ENCODE measurements around the gene ZNF317.

ZNF317 gene

DNA sequence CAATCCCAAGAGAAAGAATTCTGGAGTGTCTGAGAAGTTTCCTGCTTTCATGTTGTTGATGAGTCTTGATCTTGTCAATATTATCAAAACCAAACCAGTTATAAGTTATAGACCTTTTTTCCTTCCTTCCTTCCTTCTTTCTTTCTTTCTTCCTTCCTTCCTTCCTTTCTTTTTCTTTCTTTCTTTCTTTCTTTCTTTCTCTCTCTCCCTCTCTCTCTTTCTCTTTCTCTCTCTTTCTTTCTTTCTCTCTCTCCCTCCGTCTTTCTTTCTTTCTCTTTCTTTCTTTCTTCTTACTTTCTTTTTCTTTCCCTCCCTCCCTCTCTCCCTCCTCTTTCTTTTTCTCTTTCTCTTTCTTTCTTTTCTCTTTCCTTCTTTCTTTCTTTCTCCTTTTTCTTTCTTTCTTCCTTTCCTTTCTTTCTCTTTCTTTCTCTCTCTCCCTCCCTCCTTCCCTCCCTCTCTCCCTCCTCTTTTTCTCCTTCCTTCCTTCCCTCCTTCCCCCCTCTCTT, 13.2 kb upstream of the ZNF317 start, which contains the start of gene OR7G3:
TSS of gene OR7G3 (minus strand) at position 51 of the 506 bp plus-strand sequence. CDS start at position 51, 0 bp downstream.
- in situ Hi-C loops (cut with HindIII; ENCODE audit: low pct_ligation_motif_present, low sequenced_read_pairs) = no loop called here

DNA sequence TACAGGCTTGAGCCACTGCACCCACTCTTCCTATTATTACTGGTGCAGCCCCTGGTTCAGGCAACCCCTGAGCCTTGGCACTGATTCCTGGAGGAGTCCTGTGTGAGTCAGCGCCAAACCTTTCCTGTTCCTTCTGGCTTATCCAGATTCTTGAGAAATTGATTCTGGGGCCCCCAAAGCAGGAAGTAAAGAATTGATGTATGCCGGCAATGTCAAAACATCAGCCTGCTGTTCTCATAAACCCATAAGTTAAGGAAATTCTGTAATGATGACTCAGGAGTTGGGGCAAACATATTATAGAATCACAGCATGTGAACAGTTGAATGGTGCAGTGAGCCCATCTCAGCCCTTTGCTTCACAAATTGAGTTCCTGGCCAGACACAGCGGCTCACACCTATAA, 12.0 kb upstream of the ZNF317 start:
- Histone ChIP-seq H3K4me3 (ENCODE audit: low read depth, low read length) (no peak overlapping the region), H3K27ac (no peak overlapping the region), H3K27me3 (replicated peaks) (no peaks in the 10 kb centered on the region), H3K36me3 (replicated peaks) (no peaks in the 10 kb centered on the region)
- in situ Hi-C loops (cut with HindIII; ENCODE audit: low pct_ligation_motif_present, low sequenced_read_pairs) = no loop called here
- TF ChIP-seq CTCF (IDR thresholded peaks at IDR 0.05; ENCODE audit: low read depth, low read length, missing control alignments) = no peak
- DNase-seq = peak; percentile 48

More for the DNA sequence above, 13.2 kb upstream of the ZNF317 start, which contains the start of gene OR7G3:
- Histone ChIP-seq H3K27me3 (replicated peaks) (no peaks in the 10 kb centered on the region), H3K4me3 (ENCODE audit: low read depth, low read length) (no peak within 1 kb of the TSS), H3K27ac (no peak within 1 kb of the TSS), H3K36me3 (replicated peaks) (no peaks in the 10 kb centered on the region)
- DNase-seq = no peak
- TF ChIP-seq CTCF (IDR thresholded peaks at IDR 0.05; ENCODE audit: low read depth, low read length, missing control alignments) = no peak

- Histone ChIP-seq H3K27me3 (replicated peaks) (no peaks in the 10 kb centered on the region), H3K27ac (no peak overlapping the region), H3K36me3 (replicated peaks) (no peaks in the 10 kb centered on the region), H3K4me3 (ENCODE audit: low read depth, low read length) (no peak overlapping the region)
- no peak for TF ChIP-seq CTCF (IDR thresholded peaks at IDR 0.05; ENCODE audit: low read depth, low read length, missing control alignments)
- in situ Hi-C loops (cut with HindIII; ENCODE audit: low pct_ligation_motif_present, low sequenced_read_pairs) = no loop called here
- no peak for DNase-seq
Observed at GRCh38 chr19:9130965-9131364, 9.2 kb upstream of the ZNF317 start.

DNA sequence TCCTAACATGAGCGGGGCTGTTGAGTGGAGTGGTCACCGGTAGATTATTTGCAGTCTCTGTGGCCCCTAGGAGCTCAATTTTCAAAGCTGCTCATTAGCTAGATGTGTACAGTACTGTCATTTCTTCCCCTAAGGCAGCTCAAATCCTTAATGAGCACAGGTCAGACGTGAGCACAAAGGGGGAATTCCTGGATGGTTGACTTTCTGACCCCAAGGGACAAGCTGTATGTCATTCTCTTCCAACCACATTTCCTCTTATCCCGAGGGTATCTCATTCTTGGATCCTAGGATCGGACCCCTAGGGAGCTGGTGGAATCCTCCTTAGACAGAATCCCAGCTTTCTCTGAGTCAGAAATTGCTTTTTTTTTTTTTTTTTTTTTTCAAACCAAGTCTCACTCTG, 7.8 kb upstream of the ZNF317 start:
- TF ChIP-seq CTCF (IDR thresholded peaks at IDR 0.05; ENCODE audit: low read depth, low read length, missing control alignments) = no peak
- Histone ChIP-seq H3K4me3 (ENCODE audit: low read depth, low read length) (no peak overlapping the region), H3K36me3 (replicated peaks) (no peaks in the 10 kb centered on the region), H3K27ac (no peak overlapping the region), H3K27me3 (replicated peaks) (no peaks in the 10 kb centered on the region)
- DNase-seq = no peak
- in situ Hi-C loops (cut with HindIII; ENCODE audit: low pct_ligation_motif_present, low sequenced_read_pairs) = no loop called here

DNA sequence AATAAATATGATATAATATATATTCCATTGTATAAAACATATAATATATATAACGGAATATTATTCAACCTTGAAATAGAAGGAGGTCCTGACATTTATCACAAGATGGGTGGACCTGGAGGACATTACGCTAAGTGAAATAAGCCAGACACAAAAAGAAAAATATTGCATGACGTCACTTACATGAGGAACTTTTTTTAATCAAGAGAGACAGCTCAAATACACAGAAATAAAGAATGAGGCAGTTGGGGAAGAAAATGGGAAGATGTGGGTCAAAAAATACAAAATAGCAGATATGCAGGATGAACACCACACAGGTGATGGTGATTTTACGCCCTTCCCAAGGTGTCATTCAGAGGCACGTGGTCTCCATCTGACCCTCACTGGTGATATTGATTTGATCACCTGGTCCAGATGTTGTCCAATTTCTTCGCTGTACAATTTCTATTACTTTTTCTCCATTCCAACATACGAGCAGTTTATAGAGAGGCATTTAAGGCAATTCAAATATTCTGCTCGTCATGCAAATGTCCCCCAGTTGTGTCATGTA, 513 bp upstream of the ZNF317 start:
- in situ Hi-C loops (cut with HindIII; ENCODE audit: low pct_ligation_motif_present, low sequenced_read_pairs) = no loop called here
- H3K27ac ChIP-seq = peak overlapping the region; percentile 95
- TF ChIP-seq CTCF (IDR thresholded peaks at IDR 0.05; ENCODE audit: low read depth, low read length, missing control alignments) = no peak
- no peak for DNase-seq
- H3K4me3 ChIP-seq (ENCODE audit: low read depth, low read length) = peak overlapping the region; percentile 98
- H3K36me3 ChIP-seq (replicated peaks) = no peaks in the 10 kb centered on the region
- no peaks in the 10 kb centered on the region for H3K27me3 ChIP-seq (replicated peaks)

DNA sequence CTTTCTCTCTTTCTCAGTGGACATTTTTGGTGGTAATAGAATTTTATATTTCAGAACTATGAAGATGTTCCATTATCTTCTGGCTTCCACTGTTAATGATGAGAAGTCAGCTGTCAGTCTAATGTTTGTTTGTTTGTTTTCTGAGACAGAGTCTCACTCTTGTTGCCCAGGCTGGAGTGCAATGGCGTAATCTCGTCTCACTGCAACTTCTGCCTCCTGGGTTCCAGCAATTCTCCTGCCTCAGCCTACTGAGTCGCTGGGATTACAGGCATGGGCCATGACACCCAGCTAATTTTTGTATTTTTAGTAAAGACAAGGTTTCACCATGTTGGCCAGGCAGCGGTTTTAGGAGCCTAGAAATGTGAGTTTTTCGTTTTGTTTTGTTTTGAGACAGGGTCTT, 4.7 kb downstream of the ZNF317 start:
- no peak for DNase-seq
- in situ Hi-C loops (cut with HindIII; ENCODE audit: low pct_ligation_motif_present, low sequenced_read_pairs) = no loop called here

More for the DNA sequence above, 4.7 kb downstream of the ZNF317 start:
- no peaks in the 10 kb centered on the region for H3K27me3 ChIP-seq (replicated peaks)
- H3K27ac ChIP-seq = no peak overlapping the region
- H3K4me3 ChIP-seq (ENCODE audit: low read depth, low read length) = no peak overlapping the region
- TF ChIP-seq CTCF (IDR thresholded peaks at IDR 0.05; ENCODE audit: low read depth, low read length, missing control alignments) = no peak
- H3K36me3 ChIP-seq (replicated peaks) = no peaks in the 10 kb centered on the region
